SKM-1 (cell line): ENCODE results near the gene ENDOU.

Source experiments
- DNase-seq: peaks from one replicate; lab custom pipeline; 2025; ENCODE audit not compliant: unreplicated experiment; lab: John Stamatoyannopoulos, UW

The ENDOU gene

DNA sequence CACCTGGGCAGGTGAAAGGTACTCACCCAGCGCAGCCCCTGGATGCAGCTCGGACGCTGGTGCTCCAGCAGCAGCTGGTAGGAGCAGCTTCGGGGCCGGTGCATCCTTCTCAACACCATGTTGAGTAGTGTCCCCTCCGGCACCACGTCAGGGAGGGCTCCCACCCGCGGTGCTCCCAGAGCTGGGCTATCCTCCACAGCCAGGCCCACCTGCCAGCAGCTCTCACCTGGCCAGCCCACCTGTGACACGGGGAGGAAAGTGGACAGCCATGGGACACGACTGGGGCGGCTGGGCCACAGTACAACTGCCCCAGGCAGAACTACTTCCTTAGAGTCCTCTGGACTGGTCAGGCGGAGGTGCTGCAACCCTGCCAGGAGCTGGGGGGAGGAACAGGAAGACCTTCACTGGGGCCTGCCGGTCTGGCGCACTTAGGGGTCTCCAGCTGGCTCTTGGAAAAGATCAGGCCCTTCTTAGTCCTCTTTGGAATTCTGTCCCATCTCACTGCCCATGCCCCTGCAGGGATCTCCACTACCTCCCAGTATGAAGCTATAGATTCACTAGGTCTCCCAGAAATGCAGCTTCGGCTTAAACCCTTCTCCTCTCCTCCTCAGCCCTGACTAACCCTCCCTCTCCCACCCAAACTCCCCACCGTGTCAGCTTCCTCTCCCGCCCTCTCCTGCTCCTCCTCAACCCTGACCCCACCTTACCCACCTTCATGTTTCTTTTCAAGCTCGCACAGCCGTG lies 32.7 kb upstream of the ENDOU start:
- no peak for DNase-seq

DNA sequence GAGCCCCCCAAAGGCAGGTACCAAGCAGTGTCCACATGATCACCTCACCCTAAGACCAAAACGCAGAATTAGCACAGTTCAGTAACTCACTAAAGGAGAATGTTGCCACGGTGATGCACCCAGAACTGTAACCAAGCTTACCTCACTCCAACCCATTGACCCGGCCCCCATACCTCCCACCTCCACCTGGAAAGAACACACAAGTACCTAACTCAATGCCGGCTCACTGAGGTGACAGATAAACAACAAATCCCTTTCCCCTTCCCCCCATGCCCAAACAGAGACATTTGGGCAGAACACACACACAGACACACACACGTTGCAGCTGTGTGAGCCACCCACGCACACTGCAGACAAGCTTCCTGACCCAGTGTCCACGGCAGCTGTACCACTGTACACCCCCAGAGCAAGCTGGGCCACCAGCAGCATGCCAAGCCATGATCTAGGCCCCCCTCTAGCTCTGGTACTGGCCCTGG lies 32.1 kb upstream of the ENDOU start:
- no peak for DNase-seq

DNA sequence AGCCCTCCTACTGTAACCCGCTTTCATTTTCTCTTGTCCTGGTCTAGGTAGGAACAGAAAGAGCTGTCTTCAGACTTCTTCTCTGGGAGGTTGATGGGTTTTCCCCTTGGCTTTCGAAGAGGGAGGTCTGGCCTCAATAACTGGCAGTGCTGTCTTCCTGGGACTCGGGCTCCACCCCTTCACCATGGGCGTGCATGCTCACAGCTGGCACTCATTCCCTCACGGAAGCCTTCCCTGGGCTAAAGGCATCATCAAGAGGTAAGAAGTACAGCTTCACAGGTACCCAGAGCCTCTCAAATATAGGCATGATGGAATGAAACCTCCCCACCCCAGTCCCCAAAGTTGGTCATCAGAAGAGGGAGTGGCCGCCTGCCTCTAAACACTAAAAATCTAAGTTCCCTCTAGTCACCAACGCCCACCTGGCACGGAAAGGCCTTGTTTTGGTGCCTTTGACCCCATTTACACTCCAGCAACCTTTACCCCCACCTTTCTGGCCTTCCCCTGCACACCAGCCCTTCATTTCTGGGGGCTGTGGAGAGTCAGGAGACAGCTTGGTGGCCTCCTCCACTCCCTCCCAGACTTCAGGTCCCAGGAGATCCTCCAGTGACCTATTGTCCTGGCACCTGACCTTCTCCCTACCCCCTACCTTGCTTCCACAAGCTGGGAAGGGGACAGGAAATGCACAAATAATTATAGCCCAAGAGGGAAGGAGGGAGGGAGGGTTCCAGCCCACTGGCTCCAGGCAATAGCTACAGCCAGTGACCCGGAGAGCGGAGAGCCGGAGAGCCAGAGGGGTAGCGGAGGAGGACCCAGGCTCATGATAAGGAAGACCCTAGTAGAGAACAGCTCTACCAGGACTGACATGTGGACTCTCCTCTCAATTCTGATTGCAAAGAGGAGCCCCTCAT lies 30.6 kb upstream of the ENDOU start:
- DNase-seq: no peak

DNA sequence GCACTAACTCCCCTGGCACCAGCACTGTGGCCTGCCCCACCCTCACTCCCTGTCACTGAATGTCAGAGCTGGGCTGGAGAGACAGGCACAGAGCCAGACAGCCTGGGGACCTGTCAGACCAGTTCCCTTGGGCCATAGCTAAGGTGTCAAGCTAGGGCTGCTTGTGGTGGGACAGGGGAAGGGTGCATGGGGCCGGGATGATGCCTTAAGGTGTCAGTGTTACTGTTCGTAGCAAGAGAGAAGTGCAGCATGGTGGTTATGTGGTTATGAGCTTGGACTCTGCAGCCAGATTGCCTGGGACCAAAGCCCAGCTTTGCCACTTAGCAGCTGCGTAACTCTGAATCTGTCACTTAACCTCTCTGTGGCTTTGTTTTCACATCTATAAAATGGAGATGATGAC lies 29.6 kb upstream of the ENDOU start:
- no peak for DNase-seq

DNA sequence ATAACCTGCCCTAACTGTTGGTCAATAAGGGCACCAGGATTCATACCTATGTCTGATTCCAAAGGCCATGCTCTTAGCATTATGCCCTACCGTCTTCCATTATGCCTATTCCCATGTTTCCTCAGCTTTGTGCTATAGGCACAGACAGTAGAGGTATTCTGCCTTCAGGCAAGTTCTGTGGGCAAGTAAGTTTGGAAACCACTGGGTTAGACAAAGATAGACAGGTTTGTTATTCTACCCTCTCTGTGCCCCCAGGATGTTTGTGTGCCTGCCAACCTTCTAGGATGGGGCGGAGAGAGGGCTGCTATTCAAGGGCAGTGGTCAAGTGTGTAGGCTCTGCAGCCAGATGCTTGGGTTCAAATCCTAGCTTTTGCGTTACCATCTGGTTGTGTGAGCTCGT lies 28.8 kb upstream of the ENDOU start:
- no peak for DNase-seq

DNA sequence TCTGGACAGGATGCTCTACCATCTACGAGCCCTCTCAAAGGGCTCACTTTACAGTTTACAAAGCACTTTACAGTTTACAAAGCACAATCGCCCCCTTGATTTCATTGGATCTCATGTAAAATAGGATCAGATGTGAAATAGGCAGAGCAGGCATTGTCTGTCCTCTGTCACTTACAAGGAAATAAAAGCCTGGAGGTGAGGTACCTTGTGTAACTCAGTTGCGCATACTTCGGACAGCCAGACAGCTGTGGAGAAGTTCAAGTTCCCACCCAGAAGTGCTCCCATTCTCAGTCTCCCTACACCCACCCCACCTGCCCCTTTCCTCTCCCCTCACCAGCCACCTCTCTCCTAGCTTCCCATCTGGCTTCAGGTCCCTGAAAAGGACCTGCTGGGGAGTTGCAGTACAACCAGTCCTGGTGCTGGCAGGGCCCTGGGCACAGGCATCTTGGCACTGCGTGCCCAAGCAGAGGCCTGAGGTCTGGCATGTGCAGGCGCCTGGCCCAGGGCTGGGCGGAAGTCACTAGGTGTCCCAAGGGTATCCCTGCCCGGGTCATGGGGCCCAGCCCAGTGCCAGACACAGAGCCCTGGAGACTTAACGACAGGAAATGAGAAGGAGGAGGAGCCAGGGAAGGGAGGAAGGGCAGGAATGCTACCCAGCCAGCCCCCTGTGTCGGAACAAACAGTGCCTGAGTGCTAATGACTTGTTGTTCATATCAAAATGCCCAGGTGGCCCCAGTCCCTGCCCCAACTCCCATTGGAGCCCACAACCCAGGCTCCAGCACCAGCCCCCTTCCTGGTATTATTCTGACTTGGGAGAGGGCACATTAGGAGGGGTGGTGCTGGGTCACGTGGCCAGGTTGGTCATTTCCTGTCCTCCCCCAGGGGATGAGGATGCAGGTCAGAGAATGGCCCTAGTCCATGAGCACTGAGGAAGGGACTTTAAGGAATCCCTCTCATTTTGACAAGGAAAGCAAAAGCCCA lies 28.0 kb upstream of the ENDOU start:
- DNase-seq: no peak

DNA sequence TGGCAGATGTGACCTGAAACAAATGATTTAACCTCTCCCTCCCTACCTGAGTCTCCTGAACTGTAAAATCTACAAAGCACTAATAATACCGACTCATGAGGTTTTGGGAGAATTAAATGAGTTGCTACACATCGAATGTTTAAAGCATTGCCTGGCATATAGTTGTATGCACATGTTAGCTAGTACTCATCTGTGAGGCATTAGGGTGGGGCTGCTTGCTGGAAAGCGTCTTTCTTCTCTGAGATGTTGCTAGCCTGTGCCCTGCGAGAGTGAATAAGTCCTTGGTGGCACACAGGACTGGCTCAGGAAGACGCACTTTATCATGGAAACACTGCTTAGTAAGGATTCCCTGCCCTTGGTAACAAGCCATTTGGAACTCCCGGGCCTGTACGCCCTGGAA lies 27.3 kb upstream of the ENDOU start:
- no peak for DNase-seq

DNA sequence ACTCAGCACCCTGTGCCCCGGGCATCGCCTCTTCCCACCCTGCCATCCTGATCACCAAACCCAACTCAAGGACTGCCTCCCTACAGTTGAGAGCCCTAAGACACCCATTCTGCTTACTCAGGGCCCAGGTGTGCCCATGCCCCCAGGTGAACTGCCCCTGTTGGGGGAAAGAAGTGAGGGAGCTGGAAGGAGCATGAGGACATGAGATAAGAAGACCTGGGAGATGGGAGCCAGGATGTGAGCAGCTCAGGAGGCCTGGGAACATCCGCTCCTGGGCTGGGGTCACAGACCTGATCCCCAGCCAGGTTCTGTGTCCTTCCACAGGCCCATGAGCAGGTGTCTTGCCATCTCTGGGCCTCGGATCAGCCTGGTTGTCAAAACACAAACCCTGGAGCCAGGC lies 26.8 kb upstream of the ENDOU start:
- no peak for DNase-seq

DNA sequence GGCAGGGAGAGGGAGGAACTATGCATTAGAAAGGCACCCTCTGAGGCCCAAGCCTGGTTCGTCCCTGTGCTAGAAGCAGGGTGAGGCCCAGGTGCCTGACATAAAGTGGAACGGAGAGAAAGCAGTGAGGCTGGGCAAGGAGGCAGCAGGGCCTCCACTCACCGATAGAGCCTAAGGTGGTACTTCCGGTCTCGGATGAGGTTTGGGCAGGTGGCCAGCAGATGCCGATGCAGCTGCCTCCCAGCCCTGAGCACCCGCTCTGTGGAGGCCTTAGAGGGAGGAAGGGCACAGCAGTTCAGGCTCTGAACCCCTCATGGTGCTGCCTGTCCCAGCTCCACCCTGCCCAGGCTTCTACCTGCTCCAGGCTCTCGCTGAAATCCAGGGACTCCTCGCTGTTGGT lies 26.3 kb upstream of the ENDOU start:
- no peak for DNase-seq

DNA sequence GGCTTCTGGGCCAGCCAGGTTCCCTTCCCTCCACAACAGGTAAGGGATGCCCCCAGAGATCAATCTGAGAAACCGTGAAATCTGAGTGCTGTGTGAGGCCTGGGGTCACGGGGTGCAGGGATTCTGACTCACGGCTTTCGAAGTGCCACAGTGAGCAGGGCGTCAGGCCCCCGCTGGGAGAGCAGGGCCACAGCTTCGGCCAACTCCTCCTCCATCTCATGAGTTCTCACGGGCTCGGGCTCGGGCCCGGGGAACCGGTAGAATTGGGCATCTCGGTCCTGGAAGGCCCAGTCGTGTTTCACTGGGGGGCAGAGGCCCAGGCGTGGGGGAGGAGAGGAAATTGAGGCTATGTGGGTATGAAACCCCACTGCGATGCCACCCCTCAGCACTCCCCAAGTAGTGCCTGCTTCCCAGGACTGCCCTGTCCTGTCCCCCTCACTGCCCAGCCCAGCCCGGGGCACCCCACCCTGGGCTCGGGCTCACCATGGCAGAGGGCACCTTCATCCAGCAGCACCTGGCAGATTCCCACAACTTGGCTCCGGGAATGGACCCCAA lies 25.7 kb upstream of the ENDOU start:
- no peak for DNase-seq

DNA sequence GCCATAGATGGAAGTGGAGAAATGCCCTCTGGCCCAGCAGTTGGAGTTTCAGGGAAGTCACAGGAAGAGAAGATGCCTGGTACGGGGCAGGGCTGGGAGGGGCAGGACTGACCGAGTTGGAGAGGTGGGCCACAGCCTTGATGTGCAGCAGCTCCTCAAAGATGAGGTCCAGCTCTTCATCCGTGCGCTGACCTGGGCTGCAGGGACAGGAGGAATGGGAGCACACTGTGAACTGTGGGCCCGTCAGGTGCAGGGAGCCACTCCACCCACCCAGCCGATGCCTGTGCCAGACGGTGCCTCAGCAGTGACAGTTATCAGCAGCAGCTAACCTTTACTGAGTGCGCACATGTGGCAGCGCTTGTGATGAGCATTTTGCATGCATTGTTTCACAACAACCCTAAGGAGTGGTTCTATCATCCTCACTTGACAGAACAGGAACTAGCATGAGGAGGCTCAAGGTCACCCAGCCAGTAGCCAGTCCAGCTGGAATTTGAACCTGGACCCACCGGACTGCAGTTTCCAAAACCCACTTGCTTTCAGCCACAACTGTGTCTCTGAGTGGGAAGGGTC lies 25.0 kb upstream of the ENDOU start:
- no peak for DNase-seq

DNA sequence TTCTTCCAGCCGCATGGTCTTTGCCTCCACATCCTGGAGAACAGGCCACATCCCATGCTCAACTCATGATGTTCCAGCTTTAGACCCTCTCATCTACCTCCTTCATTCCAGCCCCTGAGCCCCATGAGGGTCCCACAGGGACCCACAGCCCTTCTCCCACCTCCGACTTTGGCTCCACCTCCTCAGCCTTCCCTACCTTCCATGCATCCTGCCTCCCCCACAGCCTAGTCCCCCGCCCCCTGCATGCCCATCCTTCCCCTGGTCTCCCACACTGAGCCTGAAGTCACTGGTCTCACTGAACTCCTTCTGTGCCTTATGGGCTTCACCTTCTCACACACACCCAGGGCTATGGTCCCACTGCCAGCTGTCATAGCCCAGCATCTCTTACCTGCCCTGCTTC lies 23.6 kb upstream of the ENDOU start:
- no peak for DNase-seq

DNA sequence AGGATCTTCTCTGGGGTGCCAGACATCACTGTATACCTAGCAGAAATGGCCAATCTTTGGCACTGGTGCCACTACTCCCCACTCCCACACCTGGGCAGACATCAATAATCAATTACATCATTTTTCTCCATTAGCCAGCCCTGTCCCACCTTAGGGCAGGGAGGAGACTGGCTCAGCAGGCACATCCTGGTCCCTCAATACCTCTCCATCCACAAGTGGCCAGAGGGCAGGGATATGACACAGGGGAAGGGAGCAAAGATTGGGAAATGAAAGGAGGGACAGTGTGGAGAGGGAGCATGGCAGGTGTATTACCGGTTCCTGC lies 23.2 kb upstream of the ENDOU start:
- DNase-seq: no peak

DNA sequence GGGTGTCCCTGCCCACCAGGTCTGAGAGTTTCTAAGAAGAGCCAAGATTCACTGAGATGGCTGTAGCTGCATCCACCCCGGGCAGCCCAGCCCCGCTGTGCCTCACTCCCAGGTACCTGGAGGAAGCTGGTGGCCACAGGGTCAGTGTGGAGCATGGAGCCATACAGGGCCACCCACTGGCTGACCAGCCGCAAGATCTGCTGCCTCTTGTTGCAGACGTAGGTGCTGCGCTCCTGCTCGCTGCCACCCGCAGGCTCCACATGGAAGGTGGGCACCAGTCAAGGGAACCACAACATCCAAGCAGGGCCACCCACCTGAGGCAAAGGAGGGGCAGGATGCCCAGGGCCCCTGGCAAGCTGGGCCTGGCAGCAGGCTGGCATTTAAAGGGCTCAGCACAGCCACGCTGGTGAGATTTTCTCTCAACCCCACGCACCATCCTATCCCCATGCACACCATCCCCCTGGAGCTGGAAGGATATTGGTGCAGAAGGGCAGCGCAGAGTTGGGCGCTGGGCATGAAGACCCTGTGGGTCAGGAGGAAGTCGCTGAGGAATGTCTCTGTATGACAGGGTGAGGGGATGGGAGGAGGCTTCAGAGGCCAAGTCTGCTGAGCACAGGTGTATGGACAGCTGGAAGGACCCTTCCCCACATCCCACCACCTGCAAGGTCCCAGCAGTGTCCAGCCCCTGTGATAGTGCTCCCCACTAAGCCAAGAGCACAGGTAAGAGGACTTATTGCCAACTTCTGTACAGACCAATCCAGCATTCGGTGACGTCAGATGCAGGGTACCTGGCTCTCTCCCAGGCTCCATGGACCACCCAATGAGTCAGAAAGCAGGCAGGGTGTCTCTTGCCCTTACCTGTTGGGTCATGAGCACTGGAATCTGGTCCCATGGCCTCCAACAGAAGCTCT lies 22.6 kb upstream of the ENDOU start:
- no peak for DNase-seq

DNA sequence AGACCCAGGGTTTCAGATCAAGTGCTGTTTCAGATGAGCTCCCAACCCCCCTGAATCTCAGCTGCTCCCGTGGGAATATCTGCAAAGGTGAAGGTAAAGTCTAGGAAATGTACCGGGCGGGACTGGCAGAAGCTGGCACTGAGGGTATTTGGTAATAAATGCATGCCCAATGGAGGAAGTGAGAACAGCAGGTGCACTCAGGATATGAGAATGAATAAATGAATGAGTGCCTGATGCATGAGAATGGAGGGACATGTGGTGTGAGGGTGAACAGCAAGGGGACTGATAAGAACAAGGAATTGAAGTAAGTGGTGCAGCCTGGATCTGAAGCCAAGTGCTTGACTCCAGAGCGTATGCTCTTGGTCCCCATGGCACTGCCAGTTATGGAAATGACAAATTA lies 21.8 kb upstream of the ENDOU start:
- DNase-seq: no peak

DNA sequence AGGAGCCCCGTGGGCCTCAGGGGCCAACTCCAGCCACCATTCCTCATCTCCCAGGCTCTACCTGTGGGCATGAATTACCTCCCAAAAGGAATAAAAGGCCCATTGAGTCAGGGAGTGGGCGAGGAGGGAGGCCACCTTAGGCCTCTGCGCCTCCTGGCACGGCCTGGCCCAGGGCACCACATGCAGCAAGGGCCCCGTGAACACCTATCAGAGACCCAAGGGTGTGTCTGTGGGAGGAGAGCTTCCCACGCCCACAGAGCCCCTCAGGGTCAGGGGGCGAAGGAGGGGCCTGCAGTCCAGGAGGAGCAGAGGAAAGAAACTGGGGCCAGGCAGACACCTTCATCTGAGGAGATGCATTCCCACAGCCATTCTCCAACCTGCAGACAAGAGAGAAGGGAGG lies 21.2 kb upstream of the ENDOU start:
- DNase-seq: no peak

DNA sequence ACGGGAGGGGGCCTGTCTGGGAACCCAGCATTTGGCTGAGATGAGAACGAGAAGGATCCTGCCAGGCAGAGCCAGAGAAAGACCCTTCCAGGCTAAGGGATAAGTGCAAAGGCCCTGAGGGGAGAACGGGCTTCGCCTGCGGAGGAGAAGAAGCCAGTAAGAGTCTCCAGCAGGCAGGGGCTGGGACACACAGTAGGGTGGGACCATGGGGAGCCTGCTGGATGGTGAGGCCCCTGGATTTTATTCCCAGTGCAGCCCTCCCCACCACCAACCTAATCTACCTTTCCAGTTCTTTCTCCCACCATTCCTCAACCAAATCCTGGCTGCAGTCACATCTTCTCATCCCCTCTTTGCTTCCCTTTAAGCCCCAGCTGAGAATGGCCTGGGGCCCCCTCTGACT lies 20.8 kb upstream of the ENDOU start:
- no peak for DNase-seq

DNA sequence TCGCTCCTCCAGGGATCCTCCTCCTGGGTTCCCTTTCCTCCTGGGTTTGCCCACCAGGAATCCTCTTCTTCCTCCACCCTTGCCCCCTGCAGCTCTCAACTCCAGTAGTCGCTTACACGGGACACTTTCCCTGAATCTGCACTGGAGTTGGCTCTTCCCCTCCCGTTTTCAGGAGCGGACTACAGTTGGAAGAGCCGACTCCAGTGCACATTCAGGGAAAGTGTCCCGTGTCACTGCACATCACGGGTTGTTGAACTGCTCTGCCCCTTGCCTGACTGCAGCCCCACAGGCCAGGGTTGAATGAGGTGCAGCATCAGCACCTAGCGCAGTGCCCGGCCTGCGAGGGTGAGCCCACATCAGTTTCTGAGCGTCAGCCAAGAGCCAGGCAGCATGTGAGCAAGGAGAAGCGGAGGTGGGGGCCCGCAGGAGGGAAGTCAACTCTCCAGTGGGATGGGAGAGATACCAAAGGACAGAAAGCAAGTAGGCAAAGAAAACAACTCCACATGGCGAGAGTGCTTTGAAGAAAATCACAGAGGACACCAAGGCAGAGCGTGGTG lies 20.3 kb upstream of the ENDOU start:
- DNase-seq: no peak

DNA sequence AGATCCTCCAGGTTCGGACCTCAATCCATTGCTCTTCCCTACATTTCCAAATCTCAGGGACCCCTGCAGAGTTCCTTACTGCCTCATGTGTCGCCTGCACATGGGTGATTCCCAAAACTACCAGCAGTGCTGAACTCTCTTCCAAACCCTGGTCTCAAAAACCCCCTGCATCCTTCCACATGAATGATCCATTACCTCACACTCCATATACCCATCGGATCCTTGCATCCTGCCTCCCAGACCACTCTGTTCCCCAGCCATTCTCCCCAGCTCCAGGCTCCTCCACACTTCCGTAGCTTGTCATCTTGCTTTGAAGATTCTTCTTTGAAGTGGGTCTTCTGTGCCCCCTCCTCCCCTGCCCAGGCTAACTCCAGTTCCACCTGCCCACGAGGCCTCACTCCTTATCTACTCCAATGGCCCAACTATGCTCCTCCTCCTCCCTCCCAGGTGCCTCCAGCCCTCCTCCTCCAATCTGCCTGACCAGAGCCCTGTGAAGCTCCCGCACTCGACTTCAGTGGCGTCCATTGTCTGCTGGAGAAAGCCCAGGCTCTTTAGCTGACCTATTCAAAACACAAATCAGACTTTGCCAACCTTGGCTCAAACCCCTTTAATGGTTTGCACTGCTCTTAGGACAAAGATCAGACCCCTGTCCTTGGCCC lies 19.6 kb upstream of the ENDOU start:
- DNase-seq: no peak
